Stimulated activated CD4-positive, alpha-beta T cell treated with anti-CD3 and anti-CD28 coated beads, Interleukin-1b, Interleukin-23, amount 100 ng/mL, for 1 hour (primary cell): Measurements from ENCODE around the gene HSFX3.
"Not testable (repeated sequence)": the region's sequence is repeated elsewhere in the genome, so short reads cannot be mapped to it uniquely, and the experiment has no call there.

Source experiments
- DNase-seq, 2 donors: peaks; one replicate each; pipeline ENCODE4 v3.0.0-alpha.2; 2020; ENCODE audit warnings: low read depth in 2 of 2

The HSFX3 gene

GRCh38 chrX:149545545-149546543 lies 3.9 kb downstream of the HSFX3 start:
- not testable (repeated sequence) for DNase-seq

- DNase-seq, result no peak
Observed at GRCh38 chrX:149541521-149542047, 8.1 kb downstream of the HSFX3 start.

- peak; percentile 57 to 72 for DNase-seq
Observed at GRCh38 chrX:149540621-149541520, 8.9 kb downstream of the HSFX3 start, which contains the start of gene EOLA1. Gene EOLA1, plus strand, starts transcription at chrX:149541012. Its CDS starts 4,619 bp downstream, at chrX:149545631.

- DNase-seq, result peak; percentile 83 to 87
Observed at GRCh38 chrX:149540131-149540620, 9.5 kb downstream of the HSFX3 start.

- peak; percentile 54 to 60 for DNase-seq
Observed at GRCh38 chrX:149539283-149540130, 10.2 kb downstream of the HSFX3 start.

- not testable (repeated sequence) for DNase-seq
Observed at GRCh38 chrX:149537474-149537873, 12.2 kb downstream of the HSFX3 start.

GRCh38 chrX:149534926-149535602 lies 14.7 kb downstream of the HSFX3 start:
- DNase-seq, result not testable (repeated sequence)

- not testable (repeated sequence) for DNase-seq
Observed at GRCh38 chrX:149533999-149534398, 15.7 kb downstream of the HSFX3 start.

- DNase-seq, result not testable (repeated sequence)
Observed at GRCh38 chrX:149532868-149533267, 16.9 kb downstream of the HSFX3 start.

GRCh38 chrX:149531599-149531998 lies 18.1 kb downstream of the HSFX3 start:
- DNase-seq, result no peak

GRCh38 chrX:149528381-149528780 lies 21.3 kb downstream of the HSFX3 start:
- no peak for DNase-seq

GRCh38 chrX:149527705-149528104 lies 22.0 kb downstream of the HSFX3 start:
- DNase-seq, result no peak

GRCh38 chrX:149526318-149527033 lies 23.2 kb downstream of the HSFX3 start:
- DNase-seq, result not testable (repeated sequence)

- DNase-seq, result not testable (repeated sequence)
Observed at GRCh38 chrX:149525903-149526302, 23.8 kb downstream of the HSFX3 start.

GRCh38 chrX:149525389-149525788 lies 24.3 kb downstream of the HSFX3 start:
- DNase-seq, result not testable (repeated sequence)

- DNase-seq, result no peak
Observed at GRCh38 chrX:149522916-149523315, 26.8 kb downstream of the HSFX3 start.

GRCh38 chrX:149521438-149521837 lies 28.3 kb downstream of the HSFX3 start:
- no peak for DNase-seq

GRCh38 chrX:149520636-149521277 lies 29.0 kb downstream of the HSFX3 start:
- not testable (repeated sequence) for DNase-seq

GRCh38 chrX:149518236-149518635 lies 31.5 kb downstream of the HSFX3 start:
- no peak for DNase-seq
